Measurements from ENCODE around the gene USP51.
"Not testable (repeated sequence)": the region's sequence is repeated elsewhere in the genome, so short reads cannot be mapped to it uniquely, and the experiment has no call there.

The USP51 gene

GRCh38 chrX:55464050-55464449 lies 25.6 kb downstream of the USP51 start:
- not testable (repeated sequence) for DNase-seq

GRCh38 chrX:55459926-55460325 lies 29.7 kb downstream of the USP51 start:
- not testable (repeated sequence) for DNase-seq

GRCh38 chrX:55459426-55459825 lies 30.2 kb downstream of the USP51 start:
- DNase-seq, result not testable (repeated sequence)

GRCh38 chrX:55455708-55456107 lies 33.9 kb downstream of the USP51 start:
- not testable (repeated sequence) for DNase-seq

- DNase-seq, result no peak
Measured at GRCh38 chrX:55452833-55453124, 36.9 kb downstream of the USP51 start.

- peak; percentile 9 for DNase-seq
Measured at GRCh38 chrX:55451990-55452832, 37.4 kb downstream of the USP51 start, which contains the start of gene MAGEH1. MAGEH1 (plus strand) TSS chrX:55452127; CDS start chrX:55452375, 248 bp downstream.

- no peak for DNase-seq
Measured at GRCh38 chrX:55451626-55451989, 38.0 kb downstream of the USP51 start.

- no peak for DNase-seq
Measured at GRCh38 chrX:55451141-55451540, 38.5 kb downstream of the USP51 start.

GRCh38 chrX:55450259-55450658 lies 39.4 kb downstream of the USP51 start:
- DNase-seq, result no peak

GRCh38 chrX:55443468-55443867 lies 46.2 kb downstream of the USP51 start:
- not testable (repeated sequence) for DNase-seq

All from NCI-H2029 treated with DMSO at 0.1 percent for 48 hours (cell line).